SK-N-SH treated with all-trans-retinoic acid at 6 μM for 48 hours (cell line): ENCODE results near the gene ARHGAP21.

Source experiments
- ARNTL ChIP-seq: fragments of 450-650 bp; formaldehyde crosslinking; IDR thresholded peaks from 2 replicates; pipeline ENCODE4 v1.5.0; 2020; ENCODE audit warnings: low read depth, mild to moderate bottlenecking, moderate library complexity, borderline replicate concordance
- ZNF565 ChIP-seq: fragments of 450-650 bp; formaldehyde crosslinking; conservative IDR thresholded peaks from 2 replicates; pipeline ENCODE4 v1.5.0; 2020; ENCODE audit warnings: low read depth, mild to moderate bottlenecking, moderate library complexity

DNA sequence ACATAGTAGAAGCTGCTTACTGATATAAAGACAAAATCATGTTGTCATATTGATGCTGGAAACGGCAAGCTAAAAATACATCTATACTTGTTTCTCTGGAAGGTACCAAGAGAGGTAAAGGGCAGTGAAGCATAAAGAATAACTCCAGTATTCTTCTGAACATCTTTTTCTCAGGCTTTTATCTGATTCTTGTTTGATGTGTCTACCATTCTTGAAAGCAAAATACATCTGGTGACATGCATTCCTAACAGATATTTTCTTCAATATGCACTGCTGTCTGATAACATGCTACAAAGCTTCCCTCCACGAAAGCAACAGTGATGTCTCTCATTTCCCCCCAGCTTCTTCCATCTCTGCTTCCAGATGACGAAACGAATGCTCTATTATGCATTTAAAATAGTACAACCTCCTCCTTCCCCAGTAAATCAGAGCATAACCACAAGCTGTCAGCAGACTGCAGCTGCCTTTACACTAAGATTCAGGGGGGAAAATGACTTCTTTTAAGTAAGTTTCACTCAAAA, 100.8 kb downstream of the ARHGAP21 start:
- no peak for TF ChIP-seq ARNTL (CRISPR knock-in tag)
- no peak for TF ChIP-seq ZNF565 (CRISPR knock-in tag)
